ENCODE data around the gene GPI. TPM values are rescaled to one million over a fixed set of nuclear protein-coding genes. Genes with fewer than 3 reads are reported as not detected.
A peak's percentile ranks its signal among the peaks of the same experiment; 100 is the strongest.
"Not testable (repeated sequence)": the region's sequence is repeated elsewhere in the genome, so short reads cannot be mapped to it uniquely, and the experiment has no call there.

Gene GPI
- total and polyA plus RNA-seq, 2 donors, result 67.7 to 206 TPM

DNA sequence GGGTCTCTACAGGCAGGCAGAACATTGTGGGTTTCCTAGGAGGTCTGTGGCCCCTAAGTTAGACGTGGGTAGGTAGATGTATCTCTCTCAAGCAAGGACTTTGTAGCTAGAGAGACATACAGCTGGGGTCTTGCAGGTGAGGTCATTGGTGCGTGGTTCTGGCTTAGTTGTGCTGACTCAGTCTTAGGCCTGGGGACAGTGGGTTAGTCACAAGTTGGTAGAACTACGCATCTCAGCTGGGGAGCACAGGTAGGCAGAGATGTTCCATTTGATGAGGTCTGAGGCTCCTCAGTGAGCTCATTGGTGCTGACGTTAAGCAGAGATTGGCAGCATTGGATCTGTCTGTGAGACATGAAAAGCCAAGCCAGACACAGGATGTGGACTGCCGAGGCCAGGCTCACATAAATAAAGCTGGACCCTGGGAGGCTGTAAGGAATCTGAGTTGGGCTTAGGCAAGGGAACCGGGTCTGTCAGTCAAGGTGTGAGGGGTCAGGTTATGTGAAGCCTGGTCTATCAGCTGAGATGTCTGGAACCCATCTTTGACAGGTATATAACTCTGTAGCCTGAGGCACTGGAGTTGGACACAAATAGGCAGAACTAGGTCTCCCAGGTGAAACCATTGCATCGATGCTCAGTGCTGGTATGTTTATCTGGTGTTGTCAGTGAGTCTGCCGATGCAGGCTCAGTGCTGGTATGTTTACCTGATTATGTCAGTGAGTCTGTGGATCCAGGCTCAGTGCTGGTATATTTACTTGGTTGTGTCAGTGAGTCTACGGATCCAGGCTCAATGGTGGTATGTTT lies 21.8 kb downstream of the GPI start:
- Histone ChIP-seq H3K36me3 (ENCODE audit: insufficient read depth) (peaks cover 2% of the 10 kb centered on the region), H3K4me3 (ENCODE audit: low read depth, low read length) (no peak overlapping the region), H3K27ac (ENCODE audit: low read depth) (no peak overlapping the region), H3K4me1 (ENCODE audit: insufficient read depth) (no peaks in the 10 kb centered on the region)
- WGBS, result 89% methylated on average over 9 of the region's 9 CpGs
- no peak for DNase-seq (ENCODE audit: extremely low spot score)

DNA sequence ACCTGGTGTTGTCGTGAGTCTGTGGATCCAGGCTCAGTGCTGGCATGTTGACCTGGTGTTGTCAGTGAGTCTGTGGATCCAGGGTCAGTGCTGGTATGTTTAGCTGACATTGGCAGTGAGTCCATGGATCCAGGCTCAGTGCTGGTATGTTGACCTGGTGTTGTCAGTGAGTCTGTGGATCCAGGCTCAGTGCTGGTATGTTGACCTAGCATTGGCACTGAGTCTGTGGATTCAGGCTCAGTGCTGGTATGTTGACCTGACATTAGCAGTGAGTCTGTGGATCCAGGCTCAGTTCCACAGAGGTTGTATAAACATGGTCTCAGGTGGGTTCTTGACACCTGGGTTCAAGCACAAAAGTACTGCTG lies 22.4 kb downstream of the GPI start:
- H3K4me3 ChIP-seq (ENCODE audit: low read depth, low read length), result no peak overlapping the region
- 89% methylated on average over 1 of the region's 1 CpG for WGBS
- H3K27ac ChIP-seq (ENCODE audit: low read depth), result no peak overlapping the region
- no peaks in the 10 kb centered on the region for H3K4me1 ChIP-seq (ENCODE audit: insufficient read depth)
- no peak for DNase-seq (ENCODE audit: extremely low spot score)
- H3K36me3 ChIP-seq (ENCODE audit: insufficient read depth), result peaks cover 2% of the 10 kb centered on the region

DNA sequence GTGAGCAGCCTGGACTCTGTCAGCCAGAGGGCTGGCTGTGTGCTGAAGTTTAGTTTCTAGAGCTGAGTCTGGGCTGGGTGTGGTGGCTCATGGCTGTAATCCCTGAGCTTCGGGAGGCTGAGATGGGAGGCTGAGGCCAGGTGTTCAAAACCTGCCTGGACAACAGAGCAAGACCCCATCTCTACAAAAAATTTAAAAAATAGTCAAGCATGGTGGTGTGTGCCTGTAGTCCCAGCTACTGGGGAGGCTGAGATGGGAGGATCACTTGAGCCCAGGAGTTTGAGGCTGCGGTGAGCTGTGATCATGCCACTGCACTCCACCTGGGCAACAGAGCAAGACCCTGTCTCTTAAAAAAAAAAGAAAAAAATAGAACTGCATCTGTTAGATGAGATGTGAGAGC lies 23.7 kb downstream of the GPI start:
- H3K27ac ChIP-seq (ENCODE audit: low read depth); H3K4me3 ChIP-seq (ENCODE audit: low read depth, low read length); H3K36me3 ChIP-seq (ENCODE audit: insufficient read depth); H3K4me1 ChIP-seq (ENCODE audit: insufficient read depth); DNase-seq (ENCODE audit: extremely low spot score): not testable (repeated sequence)
- WGBS, result 100% methylated on average over 2 of the region's 2 CpGs

DNA sequence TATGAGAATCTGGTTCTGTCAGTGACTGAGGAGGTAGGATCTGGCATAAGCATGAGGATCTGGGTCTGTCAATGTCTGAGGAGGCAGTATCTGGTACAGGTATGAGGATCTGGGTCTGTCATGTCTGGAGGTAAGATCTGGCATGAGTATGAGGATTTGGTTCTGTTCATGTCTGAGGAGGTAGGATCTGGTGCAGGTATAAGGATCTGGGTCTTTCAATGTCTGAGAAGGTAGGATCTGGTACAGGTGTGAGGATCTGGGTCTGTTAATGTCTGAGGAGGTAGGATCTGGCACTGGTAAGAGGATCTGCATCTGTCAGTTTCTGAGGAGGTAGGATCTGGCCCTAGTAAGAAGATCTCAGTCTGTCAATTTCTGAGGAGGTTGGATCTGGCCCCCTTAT lies 26.8 kb downstream of the GPI start:
- Histone ChIP-seq H3K27ac (ENCODE audit: low read depth) (no peak overlapping the region), H3K36me3 (ENCODE audit: insufficient read depth) (peaks cover 6% of the 10 kb centered on the region), H3K4me3 (ENCODE audit: low read depth, low read length) (no peak overlapping the region), H3K4me1 (ENCODE audit: insufficient read depth) (no peaks in the 10 kb centered on the region)
- DNase-seq (ENCODE audit: extremely low spot score), result no peak

DNA sequence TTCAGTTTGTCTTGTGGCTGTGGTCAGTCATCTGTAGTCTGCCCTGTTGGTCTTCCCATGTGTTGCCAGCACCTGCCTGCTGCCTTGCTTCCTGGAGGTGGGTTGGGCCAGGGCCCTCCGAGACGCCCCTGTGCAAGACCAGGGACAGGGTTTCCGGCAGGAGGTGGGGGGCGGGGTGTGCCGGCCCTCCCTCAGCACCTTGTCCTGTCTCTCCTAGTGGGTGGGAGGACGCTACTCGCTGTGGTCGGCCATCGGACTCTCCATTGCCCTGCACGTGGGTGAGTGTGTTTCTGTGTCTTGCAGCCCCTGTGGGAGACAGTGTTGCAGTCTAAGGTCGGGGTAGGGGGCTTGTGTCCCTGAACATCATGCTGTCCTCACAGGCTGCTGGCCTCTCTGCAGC lies 28.0 kb downstream of the GPI start:
- Histone ChIP-seq H3K27ac (ENCODE audit: low read depth) (no peak overlapping the region), H3K4me3 (ENCODE audit: low read depth, low read length) (no peak overlapping the region), H3K36me3 (ENCODE audit: insufficient read depth) (peaks cover 6% of the 10 kb centered on the region), H3K4me1 (ENCODE audit: insufficient read depth) (no peaks in the 10 kb centered on the region)
- 83% methylated on average over 11 of the region's 11 CpGs for WGBS
- DNase-seq (ENCODE audit: extremely low spot score), result no peak

DNA sequence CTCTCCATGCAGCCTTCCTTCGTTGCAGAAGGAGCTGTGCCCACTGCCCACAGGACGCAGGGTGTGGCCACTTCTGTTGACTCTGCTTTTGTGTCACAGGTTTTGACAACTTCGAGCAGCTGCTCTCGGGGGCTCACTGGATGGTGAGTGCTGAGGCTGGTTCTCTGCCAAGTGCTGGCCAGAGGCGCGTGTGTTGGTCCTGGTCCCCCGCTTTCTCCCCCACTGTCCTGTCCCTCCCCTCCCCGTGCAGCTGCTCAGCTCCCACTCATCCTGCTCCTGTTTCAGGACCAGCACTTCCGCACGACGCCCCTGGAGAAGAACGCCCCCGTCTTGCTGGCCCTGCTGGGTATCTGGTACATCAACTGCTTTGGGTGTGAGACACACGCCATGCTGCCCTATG lies 28.6 kb downstream of the GPI start:
- Histone ChIP-seq H3K36me3 (ENCODE audit: insufficient read depth) (peaks cover 6% of the 10 kb centered on the region), H3K4me1 (ENCODE audit: insufficient read depth) (no peaks in the 10 kb centered on the region), H3K27ac (ENCODE audit: low read depth) (no peak overlapping the region), H3K4me3 (ENCODE audit: low read depth, low read length) (no peak overlapping the region)
- DNase-seq (ENCODE audit: extremely low spot score), result no peak
- WGBS, result 85% methylated on average over 14 of the region's 14 CpGs

DNA sequence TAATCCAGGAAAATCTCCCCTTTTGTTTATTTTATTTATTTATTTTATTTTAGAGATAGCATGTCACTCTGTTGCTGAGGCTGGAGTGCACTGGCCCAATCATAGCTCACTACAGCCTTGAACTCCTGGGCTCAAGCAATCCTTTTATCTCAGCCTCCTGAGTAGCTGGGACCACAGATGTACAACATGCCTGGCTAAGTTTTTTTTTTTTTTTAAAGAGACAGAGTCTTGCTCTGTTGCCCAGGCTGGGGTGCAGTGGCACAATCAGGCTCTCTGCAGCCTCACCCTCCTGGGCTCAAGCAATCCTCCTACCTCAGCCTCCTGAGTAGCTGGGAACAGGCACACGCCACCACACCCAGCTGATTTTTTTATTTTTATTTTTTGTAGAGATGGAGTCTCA lies 32.9 kb downstream of the GPI start:
- Histone ChIP-seq H3K4me1 (ENCODE audit: insufficient read depth) (no peaks in the 10 kb centered on the region), H3K27ac (ENCODE audit: low read depth) (no peak overlapping the region), H3K4me3 (ENCODE audit: low read depth, low read length) (no peak overlapping the region), H3K36me3 (ENCODE audit: insufficient read depth) (peaks cover 3% of the 10 kb centered on the region)
- WGBS, result 96% methylated on average over 1 of the region's 1 CpG
- no peak for DNase-seq (ENCODE audit: extremely low spot score)

DNA sequence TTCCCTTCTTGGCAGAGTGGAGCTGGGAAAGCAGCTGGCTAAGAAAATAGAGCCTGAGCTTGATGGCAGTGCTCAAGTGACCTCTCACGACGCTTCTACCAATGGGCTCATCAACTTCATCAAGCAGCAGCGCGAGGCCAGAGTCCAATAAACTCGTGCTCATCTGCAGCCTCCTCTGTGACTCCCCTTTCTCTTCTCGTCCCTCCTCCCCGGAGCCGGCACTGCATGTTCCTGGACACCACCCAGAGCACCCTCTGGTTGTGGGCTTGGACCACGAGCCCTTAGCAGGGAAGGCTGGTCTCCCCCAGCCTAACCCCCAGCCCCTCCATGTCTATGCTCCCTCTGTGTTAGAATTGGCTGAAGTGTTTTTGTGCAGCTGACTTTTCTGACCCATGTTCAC lies 34.9 kb downstream of the GPI start:
- Histone ChIP-seq H3K4me3 (ENCODE audit: low read depth, low read length) (no peak overlapping the region), H3K36me3 (ENCODE audit: insufficient read depth) (peaks cover 2% of the 10 kb centered on the region), H3K27ac (ENCODE audit: low read depth) (no peak overlapping the region), H3K4me1 (ENCODE audit: insufficient read depth) (no peaks in the 10 kb centered on the region)
- no peak for DNase-seq (ENCODE audit: extremely low spot score)
- whole genome bisulfite sequencing, result 88% methylated on average over 9 of the region's 9 CpGs

DNA sequence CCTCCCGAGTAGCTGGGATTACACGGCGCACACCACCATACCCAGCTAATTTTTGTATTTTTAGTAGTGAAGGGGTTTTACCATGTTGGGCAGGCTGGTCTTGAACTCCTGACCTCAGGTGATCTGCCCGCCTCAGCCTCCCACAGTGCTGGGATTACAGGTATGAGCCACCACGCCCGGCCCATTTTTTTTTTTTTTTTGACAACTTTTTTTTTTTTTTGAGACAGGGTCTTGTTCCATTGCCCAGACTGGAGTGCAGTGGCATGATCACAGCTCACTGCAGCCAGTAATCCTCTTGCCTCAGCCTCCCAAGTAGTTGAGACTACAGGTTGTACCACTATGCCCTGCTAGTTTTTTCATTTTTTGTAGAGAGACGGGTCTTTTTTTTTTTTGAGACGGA lies 35.8 kb downstream of the GPI start:
- not testable (repeated sequence) for DNase-seq (ENCODE audit: extremely low spot score); H3K4me1 ChIP-seq (ENCODE audit: insufficient read depth); H3K4me3 ChIP-seq (ENCODE audit: low read depth, low read length); H3K27ac ChIP-seq (ENCODE audit: low read depth); H3K36me3 ChIP-seq (ENCODE audit: insufficient read depth)
- 95% methylated on average over 8 of the region's 8 CpGs for WGBS

DNA sequence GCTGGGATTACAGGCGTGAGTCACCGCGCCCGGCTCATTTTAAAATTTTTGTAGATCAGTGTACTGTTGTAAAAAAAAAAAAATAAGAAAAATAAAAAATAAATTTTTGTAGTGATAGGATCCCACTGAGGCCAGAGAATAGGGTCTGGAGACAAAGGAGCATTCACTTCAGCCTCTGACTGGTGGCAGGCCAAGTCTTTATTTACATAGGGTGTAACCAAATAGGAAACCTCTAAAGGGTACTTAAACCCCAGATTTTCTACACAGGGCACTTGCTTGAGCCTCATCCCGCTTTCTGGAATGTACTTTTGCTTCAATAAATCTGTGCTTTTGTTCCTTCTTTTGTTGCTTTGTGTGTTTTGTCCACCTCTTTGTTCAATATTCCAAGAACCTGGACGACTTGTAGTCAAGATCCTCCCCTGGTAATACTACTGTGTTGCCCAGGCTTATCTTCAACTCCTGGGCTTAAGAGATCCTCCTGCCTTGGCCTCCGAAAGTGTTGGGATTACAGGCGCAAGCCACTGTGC lies 37.1 kb downstream of the GPI start:
- Histone ChIP-seq H3K36me3 (ENCODE audit: insufficient read depth) (peaks cover 2% of the 10 kb centered on the region), H3K27ac (ENCODE audit: low read depth) (no peak overlapping the region), H3K4me1 (ENCODE audit: insufficient read depth) (no peaks in the 10 kb centered on the region), H3K4me3 (ENCODE audit: low read depth, low read length) (no peak overlapping the region)
- DNase-seq (ENCODE audit: extremely low spot score), result no peak
- WGBS, result 91% methylated on average over 8 of the region's 8 CpGs

DNA sequence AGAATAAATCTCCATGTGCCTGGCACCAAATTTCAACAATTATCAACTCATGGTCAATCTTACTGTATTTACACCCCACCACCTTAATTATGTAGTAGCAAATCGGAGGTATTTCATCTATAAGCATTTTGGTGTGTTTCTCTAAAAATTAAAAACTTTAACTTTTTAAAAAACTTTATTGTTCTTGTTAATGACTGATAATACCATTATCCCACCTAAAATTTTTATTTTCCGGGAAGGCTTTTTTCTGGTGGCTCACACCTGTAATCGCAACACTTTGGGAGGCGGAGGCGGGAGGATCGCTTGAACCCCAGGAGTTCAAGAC lies 38.8 kb downstream of the GPI start:
- WGBS, result 34% methylated on average over 6 of the region's 6 CpGs

DNA sequence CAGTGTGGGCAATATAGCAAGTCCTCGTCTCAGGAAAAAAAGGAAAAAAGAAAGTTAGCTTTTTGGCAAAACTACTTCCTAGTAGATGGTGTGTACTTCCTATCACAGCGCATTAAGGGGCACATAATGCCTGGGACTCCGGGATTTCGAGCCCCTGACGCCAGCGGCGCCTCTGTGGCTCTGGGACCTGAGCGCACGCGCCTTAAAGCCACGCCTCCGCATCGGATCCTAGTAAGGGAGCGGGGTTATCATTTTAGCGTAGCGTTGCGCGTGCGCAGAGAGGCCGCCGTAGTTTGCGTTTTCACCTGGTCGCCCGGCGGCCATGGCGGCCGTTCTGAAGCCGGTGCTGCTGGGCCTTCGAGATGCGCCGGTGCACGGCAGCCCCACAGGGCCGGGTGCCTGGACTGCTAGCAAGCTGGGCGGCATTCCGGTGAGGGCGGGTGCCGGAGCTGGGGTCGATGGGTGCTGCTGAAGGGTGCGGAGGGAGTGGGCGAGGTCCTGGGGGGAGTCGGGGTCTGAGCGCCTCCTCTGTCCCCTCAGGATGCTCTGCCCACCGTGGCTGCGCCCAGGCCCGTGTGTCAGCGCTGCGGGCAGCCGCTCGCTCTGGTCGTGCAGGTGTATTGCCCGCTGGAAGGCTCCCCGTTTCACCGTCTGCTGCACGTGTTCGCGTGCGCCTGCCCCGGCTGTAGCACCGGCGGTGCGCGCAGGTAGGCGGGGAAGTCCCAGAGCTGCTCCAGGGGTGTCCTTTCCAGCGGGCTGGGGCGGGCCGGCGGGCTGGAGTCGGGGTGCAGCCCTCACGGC lies 39.3 kb downstream of the GPI start, which contains the start of gene PDCD2L:
Gene PDCD2L, plus strand, starts transcription at position 291 of the 801 bp plus-strand sequence. Its CDS starts 32 bp downstream, at position 323.
- Histone ChIP-seq H3K27ac (ENCODE audit: low read depth) (no peak within 1 kb of the TSS), H3K4me3 (ENCODE audit: low read depth, low read length) (peak within 1 kb of the TSS; percentile 88), H3K4me1 (ENCODE audit: insufficient read depth) (no peaks in the 10 kb centered on the region), H3K36me3 (ENCODE audit: insufficient read depth) (peaks cover 2% of the 10 kb centered on the region)
- peak; percentile 57 for DNase-seq (ENCODE audit: extremely low spot score)
- under 1% methylated on average over 69 of the region's 69 CpGs for WGBS

More for the DNA sequence above, 38.8 kb downstream of the GPI start:
- Histone ChIP-seq H3K36me3 (ENCODE audit: insufficient read depth) (peaks cover 2% of the 10 kb centered on the region), H3K4me1 (ENCODE audit: insufficient read depth) (no peaks in the 10 kb centered on the region), H3K27ac (ENCODE audit: low read depth) (no peak overlapping the region), H3K4me3 (ENCODE audit: low read depth, low read length) (peak overlapping the region; percentile 88)
- DNase-seq (ENCODE audit: extremely low spot score), result no peak

DNA sequence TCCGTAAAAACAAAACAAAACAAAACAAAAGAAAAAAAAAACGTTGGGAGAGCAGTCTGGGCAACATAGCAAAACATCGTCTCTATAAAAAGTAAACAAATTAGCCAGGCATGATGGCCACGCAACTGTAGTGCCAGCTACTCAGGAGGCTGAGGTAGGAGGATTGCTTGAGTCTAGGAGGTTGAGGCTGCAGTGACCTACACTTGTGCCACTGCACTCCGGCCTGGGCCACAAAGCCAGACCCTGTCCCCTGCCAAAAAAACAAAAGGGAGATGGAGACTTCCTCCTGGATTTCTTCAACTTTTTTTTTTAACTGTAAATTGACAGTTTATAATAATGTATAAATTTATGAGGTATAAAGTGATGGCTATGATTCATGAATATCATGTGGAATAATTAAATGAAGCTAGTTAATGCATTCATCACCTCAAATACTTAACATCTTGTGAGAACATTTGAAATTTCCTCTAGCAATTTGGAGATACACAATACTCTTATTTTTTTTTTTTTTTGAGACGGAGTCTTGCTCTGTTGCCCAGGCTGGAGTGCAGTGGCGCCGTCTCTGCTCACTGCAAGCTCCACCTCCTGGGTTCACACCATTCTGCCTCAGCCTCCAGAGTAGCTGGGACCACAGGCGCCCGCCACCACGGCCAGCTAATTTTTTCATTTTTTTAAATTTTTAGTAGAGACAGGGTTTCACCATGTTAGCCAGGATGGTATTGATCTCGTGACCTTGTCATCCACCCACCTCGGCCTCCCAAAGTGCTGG lies 41.1 kb downstream of the GPI start:
- DNase-seq (ENCODE audit: extremely low spot score), result no peak
- Histone ChIP-seq H3K27ac (ENCODE audit: low read depth) (no peak overlapping the region), H3K36me3 (ENCODE audit: insufficient read depth) (no peaks in the 10 kb centered on the region), H3K4me1 (ENCODE audit: insufficient read depth) (no peaks in the 10 kb centered on the region), H3K4me3 (ENCODE audit: low read depth, low read length) (no peak overlapping the region)
- 87% methylated on average over 13 of the region's 13 CpGs for WGBS

Data from urinary bladder (tissue), 4 donors.